HG02642 (cell line): Measurements from ENCODE around the gene FRG1.
"Not testable (repeated sequence)": the region's sequence is repeated elsewhere in the genome, so short reads cannot be mapped to it uniquely, and the experiment has no call there.

Source experiments
- ATAC-seq: cut with Tn5 transposase; IDR thresholded peaks from one replicate; pipeline ENCODE4 v1.9.1; 2021; ENCODE audit warnings: mild to moderate bottlenecking; ENCODE audit not compliant: unreplicated experiment, poor library complexity

Gene FRG1

DNA sequence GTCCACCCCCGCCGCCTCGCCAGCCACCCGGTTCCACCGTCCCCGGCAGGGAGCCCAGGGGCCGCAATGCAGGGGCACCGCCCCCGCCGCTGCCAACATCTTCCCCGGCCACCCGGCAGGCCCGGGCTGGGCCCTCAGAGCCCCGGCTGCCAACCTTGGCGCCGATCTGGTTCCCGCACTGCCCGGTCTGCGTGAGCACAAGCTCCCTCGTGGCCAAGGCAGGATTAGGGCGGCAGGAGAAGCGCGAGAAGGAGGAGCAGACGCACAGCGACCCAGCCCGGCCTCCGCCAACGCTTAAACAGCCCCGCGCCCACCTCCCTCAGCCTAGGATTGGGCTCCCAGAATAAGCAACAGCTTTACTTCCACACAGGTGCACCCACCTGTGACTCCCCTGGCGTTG lies 44.0 kb downstream of the FRG1 start:
- not testable (repeated sequence) for ATAC-seq

DNA sequence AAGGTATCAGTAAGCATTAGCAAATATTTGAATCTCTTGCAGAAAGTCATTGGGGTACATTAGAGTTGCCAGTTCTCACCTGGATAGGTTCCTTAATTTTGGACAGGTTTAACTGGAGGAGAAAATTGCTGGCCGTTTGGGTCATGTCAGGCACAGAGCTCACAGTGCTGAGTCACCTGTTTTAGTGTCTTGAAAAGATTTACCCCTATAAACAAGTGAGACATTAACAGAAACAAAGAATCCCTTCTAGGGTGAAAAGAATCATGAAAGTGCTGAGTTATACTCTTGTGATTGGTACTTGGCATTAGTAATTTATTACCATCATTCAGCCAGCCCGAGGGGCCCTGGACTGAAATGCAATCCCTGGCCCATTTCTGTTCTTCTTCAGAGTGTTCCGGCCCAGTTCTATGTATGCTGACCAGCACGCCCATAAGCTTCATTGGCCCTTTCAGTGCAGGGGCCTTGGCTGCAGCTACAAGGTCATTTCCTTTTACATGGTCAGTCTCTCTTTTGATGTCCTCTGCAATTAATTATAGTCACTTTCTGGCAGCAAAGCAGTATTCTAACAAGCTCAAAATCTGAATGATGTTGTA lies 45.1 kb downstream of the FRG1 start:
- ATAC-seq: not testable (repeated sequence)

DNA sequence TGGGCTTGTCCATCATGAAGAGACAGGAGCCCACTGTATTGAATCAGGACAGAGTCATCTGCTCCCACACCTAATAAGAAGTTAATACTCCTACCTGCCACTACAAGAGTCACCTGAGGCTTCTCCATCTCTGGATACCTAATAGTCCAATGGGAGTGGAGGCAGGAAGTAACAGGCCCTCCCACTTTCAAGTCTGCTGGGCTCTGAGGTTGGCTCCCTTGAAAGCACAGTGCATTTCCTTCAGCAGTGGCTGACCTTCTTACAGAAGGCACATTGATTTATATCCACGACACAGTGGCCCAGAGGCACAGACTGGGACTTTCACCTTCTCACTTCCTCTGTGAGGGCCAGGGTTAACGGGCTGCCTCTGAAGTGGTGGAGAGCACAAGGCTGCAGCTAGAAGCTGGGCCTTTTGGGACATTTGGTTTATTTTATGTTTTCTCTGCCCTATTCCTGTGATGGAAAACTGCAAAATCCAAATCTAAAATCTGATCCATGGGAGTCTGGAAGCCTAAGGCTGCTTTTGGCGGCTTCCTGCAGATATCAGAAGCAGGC lies 48.3 kb downstream of the FRG1 start:
- ATAC-seq: no peak

DNA sequence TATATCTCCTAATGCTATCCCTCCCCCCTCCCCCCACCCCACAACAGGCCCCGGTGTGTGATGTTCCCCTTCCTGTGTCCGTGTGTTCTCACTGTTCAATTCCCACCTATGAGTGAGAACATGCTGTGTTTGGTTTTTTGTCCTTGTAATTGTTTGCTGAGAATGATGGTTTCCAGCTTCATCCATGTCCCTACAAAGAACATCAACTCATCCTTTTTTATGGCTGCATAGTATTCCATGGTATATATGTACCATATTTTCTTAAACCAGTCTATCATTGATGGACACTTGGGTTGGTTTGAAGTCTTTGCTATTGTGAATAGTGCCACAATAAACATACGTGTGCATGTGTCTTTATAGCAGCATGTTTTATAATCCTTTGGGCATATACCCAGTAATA lies 49.3 kb downstream of the FRG1 start:
- not testable (repeated sequence) for ATAC-seq
